IMR-90 (cell line): ENCODE measurements around the gene PCBP1. TPM values are rescaled to one million over a fixed set of nuclear protein-coding genes. Genes with fewer than 3 reads are reported as not detected.

Experiments
- ATAC-seq: fragments of 200-7000 bp; cut with Tn5 transposase; 2 replicates; pipeline ENCODE4 v1.9.1; 2020; ENCODE audit warnings: low read depth, mild to moderate bottlenecking, moderate library complexity
- BruUV-seq: library from RNA; stranded (reverse); fragments of 400-500 nt; replicated peaks from 2 replicates; lab custom pipeline; 2021; lab: Mats Ljungman, UMichigan
- CTCF ChIA-PET: fragments of 300-600 bp; formaldehyde crosslinking; extraction: SDS; loops from one replicate; lab custom pipeline; 2021; ENCODE audit warnings: antibody characterized with exemption; lab: Yijun Ruan, JAX
- POLR2A ChIA-PET: fragments of 300-600 bp; sonication (Branson Sonifier 250); formaldehyde crosslinking; loops from one replicate; lab custom pipeline; 2022; ENCODE audit warnings: antibody characterized with exemption; ENCODE audit not compliant: unreplicated experiment; lab: Charles Lee
- DNase-seq: peaks from one replicate; pipeline ENCODE4 v3.0.0; 2013
- H2AFZ ChIP-seq: replicated peaks from 2 replicates; pipeline ENCODE3; 2013; ENCODE audit warnings: low read length, mild to moderate bottlenecking; ENCODE audit not compliant: poor library complexity
- H2AK5ac ChIP-seq: 2 replicates; pipeline ENCODE4 v1.6.1; 2013; ENCODE audit warnings: low read depth, low read length, inconsistent platforms
- H2AK9ac ChIP-seq: replicated peaks from 2 replicates; pipeline ENCODE3; 2013; ENCODE audit warnings: mild to moderate bottlenecking, low read depth, low read length, moderate library complexity; ENCODE audit not compliant: poor library complexity
- H2BK120ac ChIP-seq: 2 replicates; pipeline ENCODE4 v1.6.1; 2013; ENCODE audit warnings: low read depth, low read length, inconsistent platforms
- H2BK15ac ChIP-seq: 3 replicates; pipeline ENCODE4 v1.6.1; 2013; ENCODE audit warnings: low read depth, low read length, inconsistent platforms
- H2BK20ac ChIP-seq: 2 replicates; pipeline ENCODE4 v1.6.1; 2013; ENCODE audit warnings: low read depth, mild to moderate bottlenecking, inconsistent platforms, low read length, moderate library complexity
- H2BK5ac ChIP-seq: 2 replicates; pipeline ENCODE4 v1.6.1; 2013; ENCODE audit warnings: mild to moderate bottlenecking, low read depth, low read length, inconsistent platforms; ENCODE audit not compliant: poor library complexity, severe bottlenecking
- H3K14ac ChIP-seq: replicated peaks from 2 replicates; pipeline ENCODE4 v1.6.1; 2013; ENCODE audit warnings: low read depth, low read length, inconsistent platforms
- H3K18ac ChIP-seq: 2 replicates; pipeline ENCODE4 v1.6.1; 2013; ENCODE audit warnings: low read depth, low read length, control low read depth
- H3K23ac ChIP-seq: 2 replicates; pipeline ENCODE4 v1.6.1; 2013; ENCODE audit warnings: low read depth, low read length, inconsistent platforms
- H3K27ac ChIP-seq: 2 replicates; pipeline ENCODE4 v1.5.1; 2013; ENCODE audit warnings: mild to moderate bottlenecking, control low read depth, low read length; ENCODE audit not compliant: insufficient read depth
- H3K27me3 ChIP-seq: 2 replicates; pipeline ENCODE4 v1.6.1; 2013; ENCODE audit warnings: low read length; ENCODE audit not compliant: control insufficient read depth, insufficient read depth
- H3K36me3 ChIP-seq: 2 replicates; pipeline ENCODE4 v1.6.1; 2013; ENCODE audit warnings: low read length, mixed read lengths; ENCODE audit not compliant: control insufficient read depth, insufficient read depth
- H3K4ac ChIP-seq: 2 replicates; pipeline ENCODE4 v1.6.1; 2013; ENCODE audit warnings: low read depth, low read length, inconsistent platforms
- H3K4me1 ChIP-seq: 2 replicates; pipeline ENCODE4 v1.6.1; 2013; ENCODE audit warnings: low read length, mixed read lengths; ENCODE audit not compliant: control insufficient read depth, insufficient read depth
- H3K4me2 ChIP-seq: 2 replicates; pipeline ENCODE4 v1.6.1; 2013; ENCODE audit warnings: low read depth, mild to moderate bottlenecking, control low read depth, low read length, moderate library complexity
- H3K4me3 ChIP-seq: 2 replicates; pipeline ENCODE4 v1.5.1; 2013; ENCODE audit warnings: low read depth, mild to moderate bottlenecking, control low read depth, low read length, moderate library complexity; ENCODE audit not compliant: insufficient read depth
- H3K56ac ChIP-seq: 2 replicates; pipeline ENCODE4 v1.6.1; 2013; ENCODE audit warnings: low read length, inconsistent platforms; ENCODE audit not compliant: insufficient read depth; ENCODE audit errors: extremely low read depth
- H3K79me1 ChIP-seq, 2 experiments: 2 replicates each; pipeline ENCODE4 v1.6.1; 2013; ENCODE audit warnings: low read length in 2 of 2, inconsistent platforms in 1 of 2, low read depth in 1 of 2
- H3K9ac ChIP-seq: 2 replicates; pipeline ENCODE4 v1.6.1; 2013; ENCODE audit warnings: low read depth, low read length, control low read depth
- H3K9me1 ChIP-seq: 2 replicates; pipeline ENCODE4 v1.6.1; 2013; ENCODE audit warnings: low read length, inconsistent platforms; ENCODE audit not compliant: insufficient read depth
- H3K9me3 ChIP-seq: 2 replicates; pipeline ENCODE4 v1.6.1; 2013; ENCODE audit warnings: low read length; ENCODE audit not compliant: control insufficient read depth, insufficient read depth
- H4K20me1 ChIP-seq: 2 replicates; pipeline ENCODE4 v1.6.1; 2013; ENCODE audit warnings: low read length, inconsistent platforms; ENCODE audit not compliant: insufficient read depth
- H4K5ac ChIP-seq: 2 replicates; pipeline ENCODE4 v1.6.1; 2013; ENCODE audit warnings: mild to moderate bottlenecking, low read depth, low read length, control low read depth
- H4K8ac ChIP-seq, 2 experiments: 2 replicates each; pipeline ENCODE4 v1.6.1; 2013; ENCODE audit warnings: low read depth in 2 of 2, low read length in 2 of 2, control low read depth in 1 of 2, inconsistent platforms in 1 of 2
- H4K91ac ChIP-seq: 2 replicates; pipeline ENCODE4 v1.6.1; 2013; ENCODE audit warnings: low read depth, low read length, inconsistent platforms; ENCODE audit not compliant: insufficient read depth
- MAFK ChIP-seq: IDR thresholded peaks from 2 replicates; pipeline ENCODE4 v1.6.1; 2012; ENCODE audit warnings: low read depth, low read length, improper control_type of control experiment
- MAZ ChIP-seq: IDR thresholded peaks from 2 replicates; pipeline ENCODE4 v1.6.1; 2012; ENCODE audit warnings: low read depth, mild to moderate bottlenecking, low read length, improper control_type of control experiment, moderate library complexity, borderline replicate concordance
- MXI1 ChIP-seq: IDR thresholded peaks from 2 replicates; pipeline ENCODE4 v1.6.1; 2012; ENCODE audit warnings: low read depth, mild to moderate bottlenecking, low read length, moderate library complexity, borderline replicate concordance
- POLR2A ChIP-seq: IDR thresholded peaks from 2 replicates; pipeline ENCODE4 v1.6.1; 2012; ENCODE audit warnings: mild to moderate bottlenecking, low read depth, low read length
- WGBS, 2 experiments: methylation state at CpG; one replicate each; pipeline versions ENCODE4 v1.1.5 to v1.1.7; 2013; ENCODE audit warnings: missing lambda C conversion rate in 2 of 2; ENCODE audit not compliant: insufficient read length in 1 of 2; ENCODE audit errors: extremely low coverage in 2 of 2; 5-methylcytosine and 5-hydroxymethylcytosine counted together
- dilution Hi-C: fragments of 300-500 bp; cut with HindIII; formaldehyde crosslinking; loops from one replicate; pipeline ENCODE4 v1.14.3; 2018; ENCODE audit warnings: low sequenced_read_pairs; ENCODE audit not compliant: unreplicated experiment
- in situ Hi-C: fragments of 300-500 bp; cut with MboI; formaldehyde crosslinking; loops from 3 replicates; pipeline ENCODE4 v1.14.3; 2019; ENCODE audit warnings: low sequenced_read_pairs, inconsistent platforms, mixed read lengths
- intact Hi-C: fragments of 100-400 bp; cut with micrococcal nuclease; formaldehyde crosslinking; loops from 2 replicates; pipeline ENCODE4 v1.10.0; 2022
- polyA plus RNA-seq, 3 experiments: library from polyadenylated mRNA; depleted of rRNA; stranded (reverse); fragments of >200 nt; gene quantifications; 2 replicates each; pipeline ENCODE4 v1.2.3, GENCODE V29; 2012; ENCODE audit warnings: low replicate concordance in 1 of 3
- total RNA-seq: library from RNA; depleted of rRNA; stranded (reverse); fragments of >200 nt; gene quantifications from 2 replicates; pipeline ENCODE4 v1.2.3, GENCODE V29; 2012
- TF ChIP-seq, protein P1 (sequence below): conservative IDR thresholded peaks from 2 replicates; pipeline ENCODE4 v1.5.1; 2012; ENCODE audit warnings: mild to moderate bottlenecking, low read depth, low read length, improper control_type of control experiment

The PCBP1 gene
- total and polyA plus RNA-seq, 2 of the 4 experiments (the other 2 are of a cell fraction): 33.7 to 166 TPM

GRCh38 chr2:70089220-70089982, 2.1 kb downstream of the PCBP1 start:
- in situ Hi-C loops (no loop called here), dilution Hi-C loops (no loop called here), intact Hi-C loops (loop anchor here (1.0 to 10.0 kb wide), 4 partner anchors 47 to 365 kb away; partner anchors contain the start of gene TIA1)
- H3K18ac ChIP-seq: peak overlapping the region; percentile 68
- H4K8ac ChIP-seq: peak overlapping the region; percentile 99 to 100
- H3K56ac ChIP-seq: peak overlapping the region; percentile 86; the same call in 1 of the 2 replicates
- no peaks in the 10 kb centered on the region for H3K27me3 ChIP-seq
- CTCF ChIA-PET: interaction anchor here (1.2 to 1.3 kb wide), 2 partner anchors 43 to 54 kb away, joined by 3 to 4 read pairs; no protein-coding TSS in a partner anchor
- POLR2A ChIA-PET: interaction anchor here (0.7 to 1.3 kb wide), 4 partner anchors 8 to 46 kb away, joined by 3 to 14 read pairs (median 4); no protein-coding TSS in a partner anchor
- H4K91ac ChIP-seq: peak overlapping the region; percentile 72
- no TSS peak for BruUV-seq
- peak overlapping the region; percentile 26 for H2AFZ ChIP-seq
- ATAC-seq (no peak), DNase-seq (no peak)
- peak overlapping the region; percentile 85 for H3K27ac ChIP-seq
- 7% methylated on average over 2 of the region's 11 CpGs; no CpG with 5 or more reads in 1 of the 2 experiments for WGBS, 2 experiments
- TF ChIP-seq MXI1: 0 out of 2 replicates have a peak, but pooled peaks have one; percentile 17
- no peak for TF ChIP-seq MAFK
- TF ChIP-seq, protein P1, sequence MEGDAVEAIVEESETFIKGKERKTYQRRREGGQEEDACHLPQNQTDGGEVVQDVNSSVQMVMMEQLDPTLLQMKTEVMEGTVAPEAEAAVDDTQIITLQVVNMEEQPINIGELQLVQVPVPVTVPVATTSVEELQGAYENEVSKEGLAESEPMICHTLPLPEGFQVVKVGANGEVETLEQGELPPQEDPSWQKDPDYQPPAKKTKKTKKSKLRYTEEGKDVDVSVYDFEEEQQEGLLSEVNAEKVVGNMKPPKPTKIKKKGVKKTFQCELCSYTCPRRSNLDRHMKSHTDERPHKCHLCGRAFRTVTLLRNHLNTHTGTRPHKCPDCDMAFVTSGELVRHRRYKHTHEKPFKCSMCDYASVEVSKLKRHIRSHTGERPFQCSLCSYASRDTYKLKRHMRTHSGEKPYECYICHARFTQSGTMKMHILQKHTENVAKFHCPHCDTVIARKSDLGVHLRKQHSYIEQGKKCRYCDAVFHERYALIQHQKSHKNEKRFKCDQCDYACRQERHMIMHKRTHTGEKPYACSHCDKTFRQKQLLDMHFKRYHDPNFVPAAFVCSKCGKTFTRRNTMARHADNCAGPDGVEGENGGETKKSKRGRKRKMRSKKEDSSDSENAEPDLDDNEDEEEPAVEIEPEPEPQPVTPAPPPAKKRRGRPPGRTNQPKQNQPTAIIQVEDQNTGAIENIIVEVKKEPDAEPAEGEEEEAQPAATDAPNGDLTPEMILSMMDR: no peak
- no peak for TF ChIP-seq MAZ
- TF ChIP-seq POLR2A: peak; percentile 32; the same call in 1 of the 2 replicates
- H3K4me1 ChIP-seq: peaks cover 7% of the 10 kb centered on the region
- peak overlapping the region; percentile 100 for H3K9ac ChIP-seq
- peak overlapping the region; percentile 82 for H4K5ac ChIP-seq
- peak overlapping the region; percentile 97 for H3K4me2 ChIP-seq
- peak overlapping the region; percentile 90 for H2AK9ac ChIP-seq
- no peak overlapping the region for H2BK20ac ChIP-seq
- peak overlapping the region; percentile 90 for H3K4ac ChIP-seq
- peak overlapping the region; percentile 95 for H3K4me3 ChIP-seq
- H3K14ac ChIP-seq: peak overlapping the region; percentile 99
- H2AK5ac ChIP-seq: peak overlapping the region; percentile 74
- H2BK15ac ChIP-seq: no peak overlapping the region; the same call in 2 of the 3 replicates
- H3K9me3 ChIP-seq: no peaks in the 10 kb centered on the region
- H2BK120ac ChIP-seq: peak overlapping the region; percentile 66
- peaks cover 14% of the 10 kb centered on the region for H3K36me3 ChIP-seq
- H3K9me1 ChIP-seq: peaks cover 14% of the 10 kb centered on the region
- H2BK5ac ChIP-seq: peak overlapping the region; percentile 95
- peak overlapping the region; percentile 95 for H3K23ac ChIP-seq
- H4K20me1 ChIP-seq: peaks cover 10% of the 10 kb centered on the region
- peaks cover 19 to 56% of the 10 kb centered on the region in 2 experiments for H3K79me1 ChIP-seq
